ENCODE data around the gene GATA5.
"Not testable (repeated sequence)": the region's sequence is repeated elsewhere in the genome, so short reads cannot be mapped to it uniquely, and the experiment has no call there.

The GATA5 gene

GRCh38 chr20:62428396-62429295 lies 47.1 kb downstream of the GATA5 start:
- DNase-seq (ENCODE audit: low read depth, low spot score), result no peak
- TF ChIP-seq CTCF (IDR thresholded peaks at IDR 0.05; ENCODE audit: low read depth, low read length), result no peak
- in situ Hi-C loops (cut with HindIII; ENCODE audit: low sequenced_read_pairs), result no loop called here
- no peak overlapping the region for H3K4me3 ChIP-seq (ENCODE audit: low read depth, low read length)

GRCh38 chr20:62428002-62428372 lies 47.8 kb downstream of the GATA5 start:
- H3K4me3 ChIP-seq (ENCODE audit: low read depth, low read length), result no peak overlapping the region
- no peak for DNase-seq (ENCODE audit: low read depth, low spot score)
- in situ Hi-C loops (cut with HindIII; ENCODE audit: low sequenced_read_pairs), result no loop called here
- TF ChIP-seq CTCF (IDR thresholded peaks at IDR 0.05; ENCODE audit: low read depth, low read length), result no peak

GRCh38 chr20:62427172-62428001 lies 48.4 kb downstream of the GATA5 start, which contains the start of gene RBBP8NL:
RBBP8NL (minus strand) TSS chr20:62427539; CDS start chr20:62419647, 7,892 bp downstream.
- H3K4me3 ChIP-seq (ENCODE audit: low read depth, low read length), result no peak within 1 kb of the TSS
- TF ChIP-seq CTCF (IDR thresholded peaks at IDR 0.05; ENCODE audit: low read depth, low read length), result no peak
- in situ Hi-C loops (cut with HindIII; ENCODE audit: low sequenced_read_pairs), result no loop called here
- no peak for DNase-seq (ENCODE audit: low read depth, low spot score)

GRCh38 chr20:62426699-62427131 lies 49.1 kb downstream of the GATA5 start:
- no peak overlapping the region for H3K4me3 ChIP-seq (ENCODE audit: low read depth, low read length)
- DNase-seq (ENCODE audit: low read depth, low spot score), result no peak
- in situ Hi-C loops (cut with HindIII; ENCODE audit: low sequenced_read_pairs), result no loop called here
- TF ChIP-seq CTCF (IDR thresholded peaks at IDR 0.05; ENCODE audit: low read depth, low read length), result no peak

GRCh38 chr20:62426059-62426348 lies 49.8 kb downstream of the GATA5 start:
- DNase-seq (ENCODE audit: low read depth, low spot score); H3K4me3 ChIP-seq (ENCODE audit: low read depth, low read length); in situ Hi-C loops (cut with HindIII; ENCODE audit: low sequenced_read_pairs): not testable (repeated sequence)

- no peak for TF ChIP-seq CTCF (IDR thresholded peaks at IDR 0.05; ENCODE audit: low read depth, low read length)
- in situ Hi-C loops (cut with HindIII; ENCODE audit: low sequenced_read_pairs), result no loop called here
- DNase-seq (ENCODE audit: low read depth, low spot score), result no peak
- no peak overlapping the region for H3K4me3 ChIP-seq (ENCODE audit: low read depth, low read length)
These were observed 50.3 kb downstream of the GATA5 start for GRCh38 chr20:62425281-62426058.
